ENCODE results near the gene SNAI1.

DNA sequence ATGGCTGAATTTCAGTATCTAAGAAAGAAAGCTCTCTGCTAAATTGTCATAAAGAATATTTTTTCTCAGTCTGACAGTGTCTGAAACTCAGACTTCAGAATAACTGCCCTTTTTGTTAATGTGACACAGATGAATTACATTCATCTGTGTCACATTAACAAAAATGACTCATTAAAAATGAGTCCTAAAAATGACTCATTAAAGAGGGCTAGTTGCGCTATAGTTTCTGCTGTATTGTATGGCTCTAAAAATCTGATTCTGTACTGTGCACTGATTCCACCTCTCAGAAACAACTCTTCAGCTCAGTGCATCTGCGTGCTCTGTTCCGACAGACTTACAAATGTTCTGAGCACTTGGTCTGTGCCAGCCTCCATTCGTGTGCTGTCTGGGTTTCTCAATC lies 31.6 kb upstream of the SNAI1 start:
- TF ChIP-seq, protein P1, sequence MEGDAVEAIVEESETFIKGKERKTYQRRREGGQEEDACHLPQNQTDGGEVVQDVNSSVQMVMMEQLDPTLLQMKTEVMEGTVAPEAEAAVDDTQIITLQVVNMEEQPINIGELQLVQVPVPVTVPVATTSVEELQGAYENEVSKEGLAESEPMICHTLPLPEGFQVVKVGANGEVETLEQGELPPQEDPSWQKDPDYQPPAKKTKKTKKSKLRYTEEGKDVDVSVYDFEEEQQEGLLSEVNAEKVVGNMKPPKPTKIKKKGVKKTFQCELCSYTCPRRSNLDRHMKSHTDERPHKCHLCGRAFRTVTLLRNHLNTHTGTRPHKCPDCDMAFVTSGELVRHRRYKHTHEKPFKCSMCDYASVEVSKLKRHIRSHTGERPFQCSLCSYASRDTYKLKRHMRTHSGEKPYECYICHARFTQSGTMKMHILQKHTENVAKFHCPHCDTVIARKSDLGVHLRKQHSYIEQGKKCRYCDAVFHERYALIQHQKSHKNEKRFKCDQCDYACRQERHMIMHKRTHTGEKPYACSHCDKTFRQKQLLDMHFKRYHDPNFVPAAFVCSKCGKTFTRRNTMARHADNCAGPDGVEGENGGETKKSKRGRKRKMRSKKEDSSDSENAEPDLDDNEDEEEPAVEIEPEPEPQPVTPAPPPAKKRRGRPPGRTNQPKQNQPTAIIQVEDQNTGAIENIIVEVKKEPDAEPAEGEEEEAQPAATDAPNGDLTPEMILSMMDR (IDR thresholded peaks at IDR 0.05): no peak
- no peak for TF ChIP-seq TCF7L2 (IDR thresholded peaks at IDR 0.05; ENCODE audit: low read depth, low read length)

Data from Panc1 (cell line).